ENCODE measurements around the gene NR0B2. TPM values are rescaled to one million over a fixed set of nuclear protein-coding genes. Genes with fewer than 3 reads are reported as not detected.

The NR0B2 gene
- total RNA-seq, 1 donor from 2014 or later = 0.29 TPM

GRCh38 chr1:26938004-26938658 lies 24.4 kb upstream of the NR0B2 start:
- no peak for DNase-seq (ENCODE audit: low spot score)

- DNase-seq (ENCODE audit: low spot score) = no peak
Measured at GRCh38 chr1:26936823-26937222, 23.0 kb upstream of the NR0B2 start.

- no peak for DNase-seq (ENCODE audit: low spot score)
Measured at GRCh38 chr1:26932531-26932930, 18.8 kb upstream of the NR0B2 start.

GRCh38 chr1:26923711-26924110 lies 9.9 kb upstream of the NR0B2 start:
- no peak for DNase-seq (ENCODE audit: low spot score)

- no peak for DNase-seq (ENCODE audit: low spot score)
Measured at GRCh38 chr1:26922901-26923300, 9.1 kb upstream of the NR0B2 start.

- DNase-seq (ENCODE audit: low spot score) = no peak
Measured at GRCh38 chr1:26922431-26922729, 8.6 kb upstream of the NR0B2 start.

- peak; percentile 99 for DNase-seq (ENCODE audit: low spot score)
Measured at GRCh38 chr1:26921540-26922430, 8.0 kb upstream of the NR0B2 start, which contains the start of gene NUDC. Gene NUDC, plus strand, starts transcription at chr1:26921743. Its CDS starts 106 bp downstream, at chr1:26921849.

- no peak for DNase-seq (ENCODE audit: low spot score)
Measured at GRCh38 chr1:26921126-26921539, 7.4 kb upstream of the NR0B2 start.

- DNase-seq (ENCODE audit: low spot score) = no peak
Measured at GRCh38 chr1:26915204-26915842, 1.5 kb upstream of the NR0B2 start.

GRCh38 chr1:26913389-26913753 lies 404 bp downstream of the NR0B2 start:
- no peak for DNase-seq (ENCODE audit: low spot score)

GRCh38 chr1:26912147-26912490 lies 1.7 kb downstream of the NR0B2 start:
- no peak for DNase-seq (ENCODE audit: low spot score)

- no peak for DNase-seq (ENCODE audit: low spot score)
Measured at GRCh38 chr1:26911399-26912146, 2.2 kb downstream of the NR0B2 start.

GRCh38 chr1:26910343-26911160 lies 3.2 kb downstream of the NR0B2 start:
- no peak for DNase-seq (ENCODE audit: low spot score)

GRCh38 chr1:26909951-26910342 lies 3.8 kb downstream of the NR0B2 start:
- DNase-seq (ENCODE audit: low spot score) = no peak

- no peak for DNase-seq (ENCODE audit: low spot score)
Measured at GRCh38 chr1:26907071-26907917, 6.5 kb downstream of the NR0B2 start.

GRCh38 chr1:26900815-26901511 lies 12.8 kb downstream of the NR0B2 start:
- no peak for DNase-seq (ENCODE audit: low spot score)

GRCh38 chr1:26900001-26900814 lies 13.6 kb downstream of the NR0B2 start, which contains the start of gene GPATCH3:
Gene GPATCH3, minus strand, starts transcription at chr1:26900467. Its CDS starts 25 bp downstream, at chr1:26900442.
- DNase-seq (ENCODE audit: low spot score) = peak; percentile 96

- DNase-seq (ENCODE audit: low spot score) = no peak
Measured at GRCh38 chr1:26897351-26897750, 16.4 kb downstream of the NR0B2 start.

Data from mesenteric fat pad (tissue), 1 donor.